Measurements from ENCODE around the gene ORC4. TPM values are rescaled to one million over a fixed set of nuclear protein-coding genes. Genes with fewer than 3 reads are reported as not detected.
A peak's percentile ranks its signal among the peaks of the same experiment; 100 is the strongest.

The ORC4 gene
- total and polyA plus RNA-seq, 2 of the 8 experiments (the other 6 are each of a cell fraction or from before 2014, with no cell fraction given) = 22.7 to 63.7 TPM

DNA sequence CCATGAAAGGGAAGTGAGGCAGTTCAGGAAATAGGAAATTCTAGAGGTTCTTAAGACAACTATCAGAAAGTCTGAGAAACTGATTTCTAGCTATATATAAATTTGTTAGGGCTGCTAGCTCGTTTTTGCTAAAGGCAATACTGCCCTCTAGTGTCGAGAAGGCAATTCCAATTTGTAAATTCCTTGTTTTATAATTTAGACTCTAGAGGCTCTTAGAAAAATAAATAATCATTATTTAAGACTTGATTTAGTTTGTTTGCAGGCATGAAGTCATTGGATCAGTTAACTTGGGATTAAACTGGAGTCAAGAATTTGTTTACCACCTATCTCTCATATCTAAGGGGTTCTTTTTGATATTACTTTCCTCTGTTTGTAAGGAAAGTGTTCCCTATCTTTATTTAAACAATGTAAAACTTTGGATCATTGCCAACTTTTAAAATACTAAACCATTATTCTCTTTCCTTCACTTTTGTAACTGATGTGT is 109.5 kb downstream of the ORC4 start (continued):
- no peak for TF ChIP-seq SIN3A (conservative IDR thresholded peaks at IDR 0.05 in 1 of 2, IDR thresholded peaks at IDR 0.05 in 1 of 2; ENCODE audit: low read depth in 1 of 2, low read length in 2 of 2)
- TF ChIP-seq, protein P1, sequence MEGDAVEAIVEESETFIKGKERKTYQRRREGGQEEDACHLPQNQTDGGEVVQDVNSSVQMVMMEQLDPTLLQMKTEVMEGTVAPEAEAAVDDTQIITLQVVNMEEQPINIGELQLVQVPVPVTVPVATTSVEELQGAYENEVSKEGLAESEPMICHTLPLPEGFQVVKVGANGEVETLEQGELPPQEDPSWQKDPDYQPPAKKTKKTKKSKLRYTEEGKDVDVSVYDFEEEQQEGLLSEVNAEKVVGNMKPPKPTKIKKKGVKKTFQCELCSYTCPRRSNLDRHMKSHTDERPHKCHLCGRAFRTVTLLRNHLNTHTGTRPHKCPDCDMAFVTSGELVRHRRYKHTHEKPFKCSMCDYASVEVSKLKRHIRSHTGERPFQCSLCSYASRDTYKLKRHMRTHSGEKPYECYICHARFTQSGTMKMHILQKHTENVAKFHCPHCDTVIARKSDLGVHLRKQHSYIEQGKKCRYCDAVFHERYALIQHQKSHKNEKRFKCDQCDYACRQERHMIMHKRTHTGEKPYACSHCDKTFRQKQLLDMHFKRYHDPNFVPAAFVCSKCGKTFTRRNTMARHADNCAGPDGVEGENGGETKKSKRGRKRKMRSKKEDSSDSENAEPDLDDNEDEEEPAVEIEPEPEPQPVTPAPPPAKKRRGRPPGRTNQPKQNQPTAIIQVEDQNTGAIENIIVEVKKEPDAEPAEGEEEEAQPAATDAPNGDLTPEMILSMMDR (IDR thresholded peaks at IDR 0.05; ENCODE audit: control extremely low read depth in 1 of 3, insufficient read depth in 1 of 3, low read depth in 1 of 3, low read length in 3 of 3) = peak in 2 of 3 experiments; percentile 38 to 44; a peak in 2 of 4 replicates

Measured in H1 (cell line).